HG03103 (cell line): ENCODE measurements around the gene GAPVD1.
"Not testable (repeated sequence)": the region's sequence is repeated elsewhere in the genome, so short reads cannot be mapped to it uniquely, and the experiment has no call there.

Source experiments
- ATAC-seq: cut with Tn5 transposase; IDR thresholded peaks from one replicate; pipeline ENCODE4 v1.9.1; 2021; ENCODE audit warnings: low read depth; ENCODE audit not compliant: unreplicated experiment

The GAPVD1 gene

GRCh38 chr9:125243792-125244260 lies 17.8 kb upstream of the GAPVD1 start:
- no peak for ATAC-seq

- no peak for ATAC-seq
These were observed 15.4 kb upstream of the GAPVD1 start for GRCh38 chr9:125246261-125246667.

GRCh38 chr9:125254231-125254630 lies 7.4 kb upstream of the GAPVD1 start:
- no peak for ATAC-seq

- no peak for ATAC-seq
These were observed 5.7 kb upstream of the GAPVD1 start for GRCh38 chr9:125255781-125256391.

- ATAC-seq: no peak
These were observed 3.4 kb upstream of the GAPVD1 start for GRCh38 chr9:125258160-125258785.

GRCh38 chr9:125258832-125259534 lies 2.6 kb upstream of the GAPVD1 start:
- no peak for ATAC-seq

- no peak for ATAC-seq
These were observed 1.1 kb upstream of the GAPVD1 start for GRCh38 chr9:125260561-125260960.

- ATAC-seq: no peak
These were observed 817 bp downstream of the GAPVD1 start for GRCh38 chr9:125262294-125262991.

GRCh38 chr9:125264068-125264467 lies 2.4 kb downstream of the GAPVD1 start:
- ATAC-seq: not testable (repeated sequence)

- no peak for ATAC-seq
These were observed 6.9 kb downstream of the GAPVD1 start for GRCh38 chr9:125268394-125269013.

- ATAC-seq: no peak
These were observed 7.4 kb downstream of the GAPVD1 start for GRCh38 chr9:125269014-125269397.

GRCh38 chr9:125271081-125271480 lies 9.5 kb downstream of the GAPVD1 start:
- ATAC-seq: no peak

- no peak for ATAC-seq
These were observed 11.1 kb downstream of the GAPVD1 start for GRCh38 chr9:125272697-125273096.

- no peak for ATAC-seq
These were observed 15.1 kb downstream of the GAPVD1 start for GRCh38 chr9:125276771-125277170.

- no peak for ATAC-seq
These were observed 15.8 kb downstream of the GAPVD1 start for GRCh38 chr9:125277411-125277810.

GRCh38 chr9:125280945-125281344 lies 19.3 kb downstream of the GAPVD1 start:
- no peak for ATAC-seq

GRCh38 chr9:125284855-125285254 lies 23.2 kb downstream of the GAPVD1 start:
- no peak for ATAC-seq

GRCh38 chr9:125286935-125287433 lies 25.4 kb downstream of the GAPVD1 start:
- not testable (repeated sequence) for ATAC-seq

- ATAC-seq: no peak
These were observed 31.5 kb downstream of the GAPVD1 start for GRCh38 chr9:125293134-125293533.

- no peak for ATAC-seq
These were observed 34.0 kb downstream of the GAPVD1 start for GRCh38 chr9:125295657-125296056.
